Measurements from ENCODE around the gene EXOSC7. TPM values are rescaled to one million over a fixed set of nuclear protein-coding genes. Genes with fewer than 3 reads are reported as not detected.

The EXOSC7 gene
- polyA plus RNA-seq, 1 donor (not counting 4 experiments of a cell fraction or from before 2014, with no cell fraction given), result 94.4 TPM

DNA sequence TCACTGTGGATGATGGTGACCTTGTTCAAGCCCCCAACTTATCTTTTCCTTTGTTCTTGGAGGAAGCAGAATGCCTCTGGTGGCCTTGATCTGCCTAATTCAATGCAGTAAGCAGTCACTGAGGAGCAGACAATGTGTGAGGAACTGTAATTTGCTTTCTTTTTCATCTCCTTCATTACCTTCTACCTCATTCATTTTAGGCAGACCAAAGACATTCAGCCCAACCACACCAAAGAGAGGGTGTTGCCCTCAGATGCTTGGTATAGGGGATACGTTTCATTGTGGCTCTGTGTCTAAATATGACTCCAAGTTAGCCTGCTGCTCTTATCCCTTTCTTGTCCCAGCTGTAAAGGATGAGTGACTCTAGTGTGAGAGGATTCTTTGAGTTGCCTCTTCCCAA is 15.3 kb downstream of the EXOSC7 start:
- H3K9me3 ChIP-seq (ENCODE audit: control insufficient read depth, low read depth, low read length), result no peaks in the 10 kb centered on the region
- dilution Hi-C loops (cut with MboI; ENCODE audit: extremely low pct_ligation_motif_present, low sequenced_read_pairs), result no loop called here
- no peak overlapping the region for H2AFZ ChIP-seq (ENCODE audit: control insufficient read depth, low read length)
- TF ChIP-seq, protein P1, sequence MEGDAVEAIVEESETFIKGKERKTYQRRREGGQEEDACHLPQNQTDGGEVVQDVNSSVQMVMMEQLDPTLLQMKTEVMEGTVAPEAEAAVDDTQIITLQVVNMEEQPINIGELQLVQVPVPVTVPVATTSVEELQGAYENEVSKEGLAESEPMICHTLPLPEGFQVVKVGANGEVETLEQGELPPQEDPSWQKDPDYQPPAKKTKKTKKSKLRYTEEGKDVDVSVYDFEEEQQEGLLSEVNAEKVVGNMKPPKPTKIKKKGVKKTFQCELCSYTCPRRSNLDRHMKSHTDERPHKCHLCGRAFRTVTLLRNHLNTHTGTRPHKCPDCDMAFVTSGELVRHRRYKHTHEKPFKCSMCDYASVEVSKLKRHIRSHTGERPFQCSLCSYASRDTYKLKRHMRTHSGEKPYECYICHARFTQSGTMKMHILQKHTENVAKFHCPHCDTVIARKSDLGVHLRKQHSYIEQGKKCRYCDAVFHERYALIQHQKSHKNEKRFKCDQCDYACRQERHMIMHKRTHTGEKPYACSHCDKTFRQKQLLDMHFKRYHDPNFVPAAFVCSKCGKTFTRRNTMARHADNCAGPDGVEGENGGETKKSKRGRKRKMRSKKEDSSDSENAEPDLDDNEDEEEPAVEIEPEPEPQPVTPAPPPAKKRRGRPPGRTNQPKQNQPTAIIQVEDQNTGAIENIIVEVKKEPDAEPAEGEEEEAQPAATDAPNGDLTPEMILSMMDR (optimal IDR thresholded peaks at IDR 0.05 in 1 of 3, IDR thresholded peaks at IDR 0.05 in 1 of 3, conservative IDR thresholded peaks at IDR 0.05 in 1 of 3; ENCODE audit: extremely low read depth in 1 of 3, insufficient read depth in 2 of 3, low read length in 3 of 3), result no peak
- TF ChIP-seq EZH2 (IDR thresholded peaks at IDR 0.05; ENCODE audit: low read length), result no peak
- H3K4me3 ChIP-seq (ENCODE audit: control insufficient read depth in 2 of 3, extremely low read depth in 1 of 3, insufficient read depth in 2 of 3, low read depth in 1 of 3, low read length in 3 of 3), result no peak overlapping the region
- H3K27me3 ChIP-seq (ENCODE audit: control insufficient read depth, extremely low read depth, insufficient read depth, low read length), result no peaks in the 10 kb centered on the region
- no peaks in the 10 kb centered on the region for H4K20me1 ChIP-seq (ENCODE audit: control insufficient read depth, extremely low read depth, insufficient read depth, low read length)
- DNase-seq (ENCODE audit: low read depth, low spot score) (no peak), FAIRE-seq (no peak)
- no peak overlapping the region for H3K9ac ChIP-seq (ENCODE audit: control insufficient read depth, extremely low read depth, insufficient read depth, low read length)
- H3K9me1 ChIP-seq (ENCODE audit: control insufficient read depth, extremely low read depth, insufficient read depth, low read length), result peaks cover 5% of the 10 kb centered on the region
- H3K36me3 ChIP-seq (ENCODE audit: control insufficient read depth in 2 of 2, extremely low read depth in 1 of 2, insufficient read depth in 2 of 2, low read length in 2 of 2), result peaks cover 12 to 30% of the 10 kb centered on the region in 2 experiments
- H3K4me1 ChIP-seq (ENCODE audit: control insufficient read depth, extremely low read depth, insufficient read depth, low read length), result peaks cover 39% of the 10 kb centered on the region
- H3K79me2 ChIP-seq (ENCODE audit: control insufficient read depth, insufficient read depth, low read length), result peaks cover 45% of the 10 kb centered on the region
- H3K27ac ChIP-seq (ENCODE audit: control insufficient read depth, insufficient read depth, low read length), result no peak overlapping the region
- no peak overlapping the region for H3K4me2 ChIP-seq (ENCODE audit: control insufficient read depth, extremely low read depth, insufficient read depth, low read depth, low read length)

DNA sequence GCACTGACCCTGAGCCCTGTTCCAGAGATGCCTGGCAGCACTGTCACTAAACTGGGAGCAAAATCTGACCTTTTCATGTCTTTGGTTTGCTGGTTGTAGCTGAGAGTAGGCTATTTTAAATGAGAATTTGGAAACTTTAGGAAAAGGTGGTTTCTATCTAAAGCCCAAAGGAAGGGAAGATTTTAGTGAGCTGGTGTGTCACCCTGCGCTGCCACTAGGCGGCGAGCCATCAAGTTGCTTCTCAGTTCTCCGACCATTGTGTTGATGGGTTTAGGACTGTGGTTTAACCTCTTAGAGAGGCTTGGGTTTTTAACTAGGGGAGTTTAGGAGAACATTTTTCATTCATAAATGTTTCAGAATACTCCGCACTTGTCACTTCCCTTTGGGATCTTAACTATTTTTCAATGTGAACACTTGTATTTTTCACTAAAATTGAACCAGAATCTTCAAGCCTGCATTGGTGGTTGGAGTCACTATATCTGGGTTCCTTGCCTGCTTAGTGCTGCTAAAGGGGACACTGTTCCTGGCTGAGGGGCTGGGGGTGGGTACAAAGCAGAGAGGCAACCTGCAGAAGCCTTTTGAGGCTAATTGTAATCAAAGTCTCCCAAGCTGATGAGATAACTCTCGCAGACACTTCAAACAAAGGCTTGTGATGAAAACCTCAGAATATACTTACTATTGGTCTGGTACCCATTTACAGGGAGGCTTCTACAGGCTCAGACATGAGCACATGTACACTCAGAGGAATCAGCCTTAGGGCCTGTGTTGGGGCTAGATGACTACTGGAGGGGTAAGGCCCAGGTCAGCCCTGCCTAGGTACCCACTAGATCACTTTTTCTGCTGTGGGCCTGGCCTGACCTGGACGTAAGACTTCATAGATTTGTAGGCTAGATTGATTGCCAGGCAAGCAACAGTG is 16.8 kb downstream of the EXOSC7 start:
- peak; percentile 91 for FAIRE-seq
- no peaks in the 10 kb centered on the region for H3K9me3 ChIP-seq (ENCODE audit: control insufficient read depth, low read depth, low read length)
- TF ChIP-seq, protein P1 (optimal IDR thresholded peaks at IDR 0.05 in 1 of 3, IDR thresholded peaks at IDR 0.05 in 1 of 3, conservative IDR thresholded peaks at IDR 0.05 in 1 of 3; ENCODE audit: extremely low read depth in 1 of 3, insufficient read depth in 2 of 3, low read length in 3 of 3), result peak; percentile 87 to 95 (median 87)
- no peak for TF ChIP-seq EZH2 (IDR thresholded peaks at IDR 0.05; ENCODE audit: low read length)
- H4K20me1 ChIP-seq (ENCODE audit: control insufficient read depth, extremely low read depth, insufficient read depth, low read length), result no peaks in the 10 kb centered on the region
- peaks cover 32% of the 10 kb centered on the region for H3K79me2 ChIP-seq (ENCODE audit: control insufficient read depth, insufficient read depth, low read length)
- peaks cover 39% of the 10 kb centered on the region for H3K4me1 ChIP-seq (ENCODE audit: control insufficient read depth, extremely low read depth, insufficient read depth, low read length)
- H3K9ac ChIP-seq (ENCODE audit: control insufficient read depth, extremely low read depth, insufficient read depth, low read length), result peak overlapping the region; percentile 70
- peak overlapping the region; percentile 57 for H2AFZ ChIP-seq (ENCODE audit: control insufficient read depth, low read length)
- H3K9me1 ChIP-seq (ENCODE audit: control insufficient read depth, extremely low read depth, insufficient read depth, low read length), result peaks cover 5% of the 10 kb centered on the region
- peak; percentile 82 for DNase-seq (ENCODE audit: low read depth, low spot score)
- H3K4me3 ChIP-seq (ENCODE audit: control insufficient read depth in 2 of 3, extremely low read depth in 1 of 3, insufficient read depth in 2 of 3, low read depth in 1 of 3, low read length in 3 of 3), result peak overlapping the region in 1 of 3 experiments; percentile 9
- dilution Hi-C loops (cut with MboI; ENCODE audit: extremely low pct_ligation_motif_present, low sequenced_read_pairs), result no loop called here
- peak overlapping the region; percentile 82 for H3K4me2 ChIP-seq (ENCODE audit: control insufficient read depth, extremely low read depth, insufficient read depth, low read depth, low read length)
- peak overlapping the region; percentile 98 for H3K27ac ChIP-seq (ENCODE audit: control insufficient read depth, insufficient read depth, low read length)
- no peaks in the 10 kb centered on the region for H3K27me3 ChIP-seq (ENCODE audit: control insufficient read depth, extremely low read depth, insufficient read depth, low read length)
- peaks cover 15 to 40% of the 10 kb centered on the region in 2 experiments for H3K36me3 ChIP-seq (ENCODE audit: control insufficient read depth in 2 of 2, extremely low read depth in 1 of 2, insufficient read depth in 2 of 2, low read length in 2 of 2)

Data from keratinocyte (primary cell).